SK-N-SH (cell line): Measurements from ENCODE around the gene MUC13. TPM values are rescaled to one million over a fixed set of nuclear protein-coding genes. Genes with fewer than 3 reads are reported as not detected.
A peak's percentile ranks its signal among the peaks of the same experiment; 100 is the strongest.

Experiments
- CTCF ChIA-PET: fragments of 300-600, 350-600 bp; formaldehyde crosslinking; extraction: SDS; loops from one replicate; lab custom pipeline; 2021; lab: Yijun Ruan, JAX
- POLR2A ChIA-PET: fragments of 350-600 bp; sonication (Branson Sonifier 250); formaldehyde crosslinking; extraction: SDS; loops from one replicate; lab custom pipeline; 2020; ENCODE audit warnings: antibody characterized with exemption, inconsistent platforms; lab: Yijun Ruan, JAX
- DNase-seq: peaks from one replicate; pipeline ENCODE4 v3.0.0; 2012
- H2AFZ ChIP-seq: fragments of 200-600 bp; sonication (generic); 2 replicates; pipeline ENCODE4 v1.8.1; 2016; ENCODE audit warnings: antibody characterized with exemption, mild to moderate bottlenecking, low read depth
- H3F3A ChIP-seq: fragments of 200-600 bp; sonication (generic); replicated peaks from 2 replicates; pipeline ENCODE3; 2016; ENCODE audit warnings: antibody characterized with exemption, mild to moderate bottlenecking; ENCODE audit not compliant: insufficient read depth
- H3K27ac ChIP-seq, 2 experiments: fragments of 200-500 bp in 1 of 2; fragments of 200-600 bp in 1 of 2; sonication (Bioruptor generic) in 1 of 2; sonication (generic), shearing (Covaris generic) in 1 of 2; 2 replicates each; pipeline versions ENCODE4 v1.5.1 to v1.6.1; 2014 to 2016; ENCODE audit warnings: low read depth in 2 of 2, inconsistent platforms in 1 of 2, low read length in 1 of 2, mild to moderate bottlenecking in 1 of 2, mixed read lengths in 1 of 2
- H3K27me3 ChIP-seq: fragments of 200-600 bp; sonication (generic), shearing (Covaris generic); 2 replicates; pipeline ENCODE4 v1.6.1; 2016; ENCODE audit warnings: mixed run types; ENCODE audit not compliant: insufficient read depth
- H3K36me3 ChIP-seq, 2 experiments: fragments of 200-500 bp in 1 of 2; fragments of 200-600 bp in 1 of 2; sonication (Bioruptor generic) in 1 of 2; sonication (generic) in 1 of 2; replicated peaks in 1 of 2; 2 replicates each; pipeline versions ENCODE3 to v1.5.1; 2014 to 2016; ENCODE audit warnings: low read length in 1 of 2, mild to moderate bottlenecking in 1 of 2; ENCODE audit not compliant: insufficient read depth in 2 of 2, control insufficient read depth in 1 of 2
- H3K4me1 ChIP-seq, 2 experiments: fragments of 200-500 bp in 1 of 2; fragments of 200-600 bp in 1 of 2; sonication (Bioruptor generic) in 1 of 2; sonication (generic), shearing (Covaris generic) in 1 of 2; 2 replicates each; pipeline versions ENCODE4 v1.5.1 to v1.6.1; 2014 to 2016; ENCODE audit warnings: low read depth in 1 of 2, low read length in 1 of 2, mixed run types in 1 of 2; ENCODE audit not compliant: insufficient read depth in 2 of 2, control insufficient read depth in 1 of 2
- H3K4me2 ChIP-seq: fragments of 200-600 bp; sonication (generic), shearing (Covaris generic); 2 replicates; pipeline ENCODE4 v1.6.1; 2017; ENCODE audit warnings: mixed run types
- H3K4me3 ChIP-seq, 2 experiments: fragments of 200-500 bp in 1 of 2; fragments of 200-600 bp in 1 of 2; sonication (Bioruptor generic) in 1 of 2; sonication (generic), shearing (Covaris generic) in 1 of 2; 2 replicates each; pipeline versions ENCODE4 v1.5.1 to v1.8.1; 2014 to 2016; ENCODE audit warnings: low read depth in 2 of 2, inconsistent platforms in 1 of 2, low read length in 1 of 2, mild to moderate bottlenecking in 1 of 2, mixed read lengths in 1 of 2, moderate library complexity in 1 of 2
- H3K79me2 ChIP-seq: fragments of 200-600 bp; sonication (generic); 2 replicates; pipeline ENCODE4 v1.8.1; 2017; ENCODE audit warnings: mild to moderate bottlenecking; ENCODE audit not compliant: insufficient read depth
- H3K9ac ChIP-seq: fragments of 200-600 bp; sonication (generic); 2 replicates; pipeline ENCODE4 v1.6.1; 2017; ENCODE audit warnings: mixed run types
- H3K9me2 ChIP-seq: fragments of 200-600 bp; sonication (generic); 2 replicates; pipeline ENCODE4 v1.6.1; 2017; ENCODE audit warnings: mixed run types
- H3K9me3 ChIP-seq: fragments of 200-600 bp; sonication (generic); 2 replicates; pipeline ENCODE4 v1.6.1; 2017; ENCODE audit warnings: mixed run types, mild to moderate bottlenecking, moderate library complexity
- H4K20me1 ChIP-seq: fragments of 200-600 bp; sonication (generic); 2 replicates; pipeline ENCODE4 v1.6.1; 2017; ENCODE audit warnings: mild to moderate bottlenecking, mixed run types; ENCODE audit not compliant: insufficient read depth
- EP300 ChIP-seq, 2 experiments: IDR thresholded peaks; 2 replicates each; pipeline versions ENCODE4 v1.4.0 to v1.6.1; 2012; ENCODE audit warnings: borderline replicate concordance in 1 of 2, low read depth in 1 of 2, low read length in 1 of 2
- EZH2phosphoT487 ChIP-seq: fragments of 200-600 bp; sonication (generic); IDR thresholded peaks from 2 replicates; pipeline ENCODE4 v1.6.1; 2017; ENCODE audit warnings: low read depth, mixed run types, mild to moderate bottlenecking, antibody characterized with exemption, moderate library complexity, borderline replicate concordance
- FOSL2 ChIP-seq: IDR thresholded peaks from 2 replicates; pipeline ENCODE4 v1.4.0; 2012; ENCODE audit warnings: low read depth, mild to moderate bottlenecking, moderate library complexity, borderline replicate concordance
- MXI1 ChIP-seq: IDR thresholded peaks from 2 replicates; pipeline ENCODE4 v1.6.1; 2012; ENCODE audit warnings: mild to moderate bottlenecking, low read depth, low read length, improper control_type of control experiment
- PBX3 ChIP-seq: IDR thresholded peaks from 2 replicates; pipeline ENCODE4; 2012
- RAD21 ChIP-seq: IDR thresholded peaks from 2 replicates; pipeline ENCODE4 v1.6.1; 2012; ENCODE audit warnings: mild to moderate bottlenecking, low read length
- RCOR1 ChIP-seq: fragments of 150-350 bp; IDR thresholded peaks from 2 replicates; pipeline ENCODE4 v1.6.1; 2017; ENCODE audit warnings: antibody characterized with exemption, low read length
- RFX5 ChIP-seq: IDR thresholded peaks from 2 replicates; pipeline ENCODE4 v1.6.1; 2012; ENCODE audit warnings: mild to moderate bottlenecking, improper control_type of control experiment, low read length
- SIN3A ChIP-seq: IDR thresholded peaks from 2 replicates; pipeline ENCODE4 v1.6.1; 2012; ENCODE audit warnings: low read depth, mild to moderate bottlenecking, low read length, moderate library complexity, borderline replicate concordance
- USF1 ChIP-seq: IDR thresholded peaks from 2 replicates; pipeline ENCODE4 v1.4.0; 2012; ENCODE audit warnings: low read depth, borderline replicate concordance
- YY1 ChIP-seq: IDR thresholded peaks from 2 replicates; pipeline ENCODE4 v1.4.0; 2012; ENCODE audit warnings: low read depth, mild to moderate bottlenecking
- WGBS: methylation state at CpG from one replicate; pipeline ENCODE4 v1.1.6; 2017; ENCODE audit warnings: low lambda C conversion rate; 5-methylcytosine and 5-hydroxymethylcytosine counted together
- polyA plus RNA-seq, 3 experiments: library from polyadenylated mRNA; depleted of rRNA; stranded (reverse); fragments of >200 nt; gene quantifications; 2 replicates each; pipeline ENCODE4 v1.2.3, GENCODE V29; 2012

Gene MUC13
- polyA plus RNA-seq, 1 of the 3 experiments (the other 2 are of a cell fraction), result not detected

GRCh38 chr3:124887177-124887931 lies 47.2 kb downstream of the MUC13 start, which contains the start of gene ITGB5 (continued):
- TF ChIP-seq RCOR1, result 0 out of 2 replicates have a peak, but pooled peaks have one; percentile 20

- CTCF ChIA-PET, result interaction anchor here (0.7 to 3.4 kb wide), 5 partner anchors 15 to 123 kb away, joined by 3 to 15 read pairs (median 4); no protein-coding TSS in a partner anchor
- Histone ChIP-seq H3K4me3 (peak overlapping the region; percentile 76 to 79), H3K27ac (peak overlapping the region; percentile 67 to 92)
Observed at GRCh38 chr3:124886168-124887056, 48.1 kb downstream of the MUC13 start.

More at GRCh38 chr3:124886168-124887056, 48.1 kb downstream of the MUC13 start:
- H3K79me2 ChIP-seq, result peaks cover 47% of the 10 kb centered on the region
- 0 out of 2 replicates have a peak, but pooled peaks have one; percentile 16 for TF ChIP-seq RAD21
- TF ChIP-seq RFX5, result no peak
- TF ChIP-seq MXI1, result no peak
- no peak for TF ChIP-seq YY1
- TF ChIP-seq SIN3A, result peak; percentile 54; the same call in 1 of the 2 replicates
- TF ChIP-seq USF1, result no peak
- no peak for TF ChIP-seq EP300 (IDR thresholded peaks at IDR 0.05; ENCODE audit: borderline replicate concordance in 1 of 2, low read depth in 1 of 2, low read length in 1 of 2)
- TF ChIP-seq EZH2phosphoT487, result no peak
- no peak for TF ChIP-seq FOSL2
- TF ChIP-seq PBX3, result peak; percentile 14; the same call in 1 of the 2 replicates
- TF ChIP-seq, all 33 proteins: peak for 3
- no peak overlapping the region; the same call in 1 of the 2 replicates for H2AFZ ChIP-seq
- no peaks in the 10 kb centered on the region for H3K27me3 ChIP-seq
- peaks cover 3 to 14% of the 10 kb centered on the region in 2 experiments for H3K36me3 ChIP-seq
- POLR2A ChIA-PET, result interaction anchor here (0.9 to 1.8 kb wide), 5 partner anchors 38 to 126 kb away, joined by 3 to 19 read pairs (median 4); no protein-coding TSS in a partner anchor
- H3K9ac ChIP-seq, result peak overlapping the region; percentile 74
- H3K4me2 ChIP-seq, result peak overlapping the region; percentile 84
- no peaks in the 10 kb centered on the region for H3K9me3 ChIP-seq
- 9% methylated on average over 11 of the region's 87 CpGs for WGBS
- H3F3A ChIP-seq, result peaks cover 9% of the 10 kb centered on the region
- DNase-seq, result peak; percentile 77
- no peaks in the 10 kb centered on the region for H3K9me2 ChIP-seq
- no peaks in the 10 kb centered on the region for H4K20me1 ChIP-seq
- H3K4me1 ChIP-seq, result peaks cover 32 to 35% of the 10 kb centered on the region in 2 experiments
